GM19035 (cell line): Measurements from ENCODE around the gene TSPAN14.

Experiments
- ATAC-seq: cut with Tn5 transposase; IDR thresholded peaks from one replicate; pipeline ENCODE4 v1.9.1; 2021; ENCODE audit not compliant: unreplicated experiment

TSPAN14 gene

GRCh38 chr10:80502621-80503583 lies 48.8 kb downstream of the TSPAN14 start:
- ATAC-seq = no peak

GRCh38 chr10:80503584-80504157 lies 49.6 kb downstream of the TSPAN14 start:
- no peak for ATAC-seq

- no peak for ATAC-seq
Measured at GRCh38 chr10:80504158-80504811, 50.2 kb downstream of the TSPAN14 start.

GRCh38 chr10:80504897-80505465 lies 50.9 kb downstream of the TSPAN14 start:
- no peak for ATAC-seq

GRCh38 chr10:80506189-80506575 lies 52.1 kb downstream of the TSPAN14 start:
- no peak for ATAC-seq

GRCh38 chr10:80506836-80507487 lies 52.9 kb downstream of the TSPAN14 start:
- ATAC-seq = no peak

GRCh38 chr10:80509108-80509402 lies 54.9 kb downstream of the TSPAN14 start:
- ATAC-seq = no peak

- ATAC-seq = no peak
Measured at GRCh38 chr10:80509403-80510161, 55.5 kb downstream of the TSPAN14 start.

GRCh38 chr10:80512031-80512526 lies 58.0 kb downstream of the TSPAN14 start:
- no peak for ATAC-seq

- ATAC-seq = no peak
Measured at GRCh38 chr10:80513106-80513505, 59.0 kb downstream of the TSPAN14 start.

- no peak for ATAC-seq
Measured at GRCh38 chr10:80515511-80515910, 61.4 kb downstream of the TSPAN14 start.

- ATAC-seq = no peak
Measured at GRCh38 chr10:80515941-80516340, 61.8 kb downstream of the TSPAN14 start.

GRCh38 chr10:80516506-80517075 lies 62.5 kb downstream of the TSPAN14 start:
- no peak for ATAC-seq

GRCh38 chr10:80517416-80518142 lies 63.5 kb downstream of the TSPAN14 start:
- no peak for ATAC-seq

- ATAC-seq = no peak
Measured at GRCh38 chr10:80518143-80518806, 64.2 kb downstream of the TSPAN14 start.

GRCh38 chr10:80518807-80519360 lies 64.8 kb downstream of the TSPAN14 start:
- ATAC-seq = no peak

- no peak for ATAC-seq
Measured at GRCh38 chr10:80519936-80520650, 66.0 kb downstream of the TSPAN14 start.
